Lower leg skin (tissue), 3 donors: ENCODE measurements around the gene CDR2.

ENCODE experiments used
- POLR2A ChIP-seq, 2 donors: fragments of 450-650 bp; IDR thresholded peaks; one replicate each; pipeline ENCODE4 v1.6.1; 2016 to 2017; ENCODE audit warnings: antibody characterized with exemption in 2 of 2, mild to moderate bottlenecking in 1 of 2, moderate library complexity in 1 of 2
- TF ChIP-seq, protein P1 (sequence below), 3 donors: fragments of 450-650 bp; IDR thresholded peaks; one replicate each; pipeline ENCODE4 v1.5.1; 2016; ENCODE audit warnings: antibody characterized with exemption in 3 of 3, mild to moderate bottlenecking in 3 of 3, moderate library complexity in 2 of 3

DNA sequence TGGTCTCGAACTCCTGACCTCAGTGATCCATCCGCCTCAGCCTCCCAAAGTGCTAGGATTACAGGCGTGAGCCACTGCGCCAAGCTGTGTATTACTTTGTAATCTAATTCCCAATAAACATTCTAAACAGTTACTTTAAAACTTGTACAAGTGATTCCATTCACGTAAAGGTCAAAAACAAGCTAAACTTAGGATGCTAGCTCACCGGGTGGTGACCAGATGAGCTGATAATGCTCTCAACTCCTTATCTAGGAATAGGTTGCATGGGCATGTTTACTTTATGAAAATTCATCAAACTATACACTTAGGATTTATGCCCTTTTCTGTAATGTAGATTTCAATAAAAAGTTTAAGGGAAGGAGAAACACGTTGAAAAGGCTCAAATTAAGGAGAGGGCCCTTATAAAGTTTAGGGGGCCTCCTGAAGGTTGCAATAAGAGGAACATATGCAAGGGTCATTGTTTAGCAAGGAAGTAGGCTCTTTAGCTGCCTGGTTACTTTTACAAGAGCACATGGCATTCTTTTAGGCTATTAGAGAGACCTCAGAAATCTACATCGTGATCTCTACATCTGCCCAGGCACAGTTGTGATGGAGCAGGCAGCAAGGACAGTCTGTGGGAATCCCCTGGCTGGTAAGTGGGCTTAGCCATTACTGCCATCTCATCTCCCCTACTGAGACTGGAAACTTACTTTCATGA is 13.3 kb downstream of the CDR2 start:
- TF ChIP-seq, protein P1, sequence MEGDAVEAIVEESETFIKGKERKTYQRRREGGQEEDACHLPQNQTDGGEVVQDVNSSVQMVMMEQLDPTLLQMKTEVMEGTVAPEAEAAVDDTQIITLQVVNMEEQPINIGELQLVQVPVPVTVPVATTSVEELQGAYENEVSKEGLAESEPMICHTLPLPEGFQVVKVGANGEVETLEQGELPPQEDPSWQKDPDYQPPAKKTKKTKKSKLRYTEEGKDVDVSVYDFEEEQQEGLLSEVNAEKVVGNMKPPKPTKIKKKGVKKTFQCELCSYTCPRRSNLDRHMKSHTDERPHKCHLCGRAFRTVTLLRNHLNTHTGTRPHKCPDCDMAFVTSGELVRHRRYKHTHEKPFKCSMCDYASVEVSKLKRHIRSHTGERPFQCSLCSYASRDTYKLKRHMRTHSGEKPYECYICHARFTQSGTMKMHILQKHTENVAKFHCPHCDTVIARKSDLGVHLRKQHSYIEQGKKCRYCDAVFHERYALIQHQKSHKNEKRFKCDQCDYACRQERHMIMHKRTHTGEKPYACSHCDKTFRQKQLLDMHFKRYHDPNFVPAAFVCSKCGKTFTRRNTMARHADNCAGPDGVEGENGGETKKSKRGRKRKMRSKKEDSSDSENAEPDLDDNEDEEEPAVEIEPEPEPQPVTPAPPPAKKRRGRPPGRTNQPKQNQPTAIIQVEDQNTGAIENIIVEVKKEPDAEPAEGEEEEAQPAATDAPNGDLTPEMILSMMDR (IDR thresholded peaks at IDR 0.05) = no peak
- TF ChIP-seq POLR2A (IDR thresholded peaks at IDR 0.05) = no peak
